H1 (cell line): ENCODE data around the gene HAND1. TPM values are rescaled to one million over a fixed set of nuclear protein-coding genes. Genes with fewer than 3 reads are reported as not detected.

ENCODE experiments used
- CTCF ChIA-PET: fragments of 300-600 bp; sonication (Branson Sonifier 250); formaldehyde crosslinking; loops from one replicate; lab custom pipeline; 2021; ENCODE audit not compliant: partially characterized antibody; lab: Charles Lee
- POLR2A ChIA-PET: fragments of 300-600 bp; sonication (Branson Sonifier 250); formaldehyde crosslinking; loops from one replicate; lab custom pipeline; 2021; ENCODE audit warnings: inconsistent platforms; ENCODE audit not compliant: partially characterized antibody; lab: Charles Lee
- DNase-seq, 2 experiments: peaks; one replicate each; pipeline versions ENCODE4 v3.0.0 to v3.0.0-alpha.2; 2010 to 2022; ENCODE audit warnings: low spot score in 2 of 2, low read depth in 1 of 2, mixed read lengths in 1 of 2
- FAIRE-seq: peaks from 2 replicates; lab custom pipeline; 2011; peaks lifted over from hg19 to GRCh38; lab: Jason Lieb, UNC
- H2AFZ ChIP-seq: 2 replicates; pipeline ENCODE4 v1.8.1; 2012; ENCODE audit warnings: low read length, inconsistent platforms
- H2AK5ac ChIP-seq: 2 replicates; pipeline ENCODE4 v1.6.1; 2013; ENCODE audit warnings: low read depth, low read length
- H2BK120ac ChIP-seq: replicated peaks from 2 replicates; pipeline ENCODE3; 2013; ENCODE audit warnings: low read depth, low read length, inconsistent platforms
- H2BK12ac ChIP-seq: 2 replicates; pipeline ENCODE4 v1.6.1; 2013; ENCODE audit warnings: low read depth, low read length
- H2BK15ac ChIP-seq: 2 replicates; pipeline ENCODE4 v1.6.1; 2013; ENCODE audit warnings: low read length
- H2BK20ac ChIP-seq: 2 replicates; pipeline ENCODE4 v1.6.1; 2013; ENCODE audit warnings: low read length
- H2BK5ac ChIP-seq: 2 replicates; pipeline ENCODE4 v1.6.1; 2013; ENCODE audit warnings: low read depth, low read length
- H3K14ac ChIP-seq: 2 replicates; pipeline ENCODE4 v1.6.1; 2013; ENCODE audit warnings: inconsistent platforms; ENCODE audit not compliant: insufficient read length
- H3K18ac ChIP-seq: 2 replicates; pipeline ENCODE4 v1.6.1; 2013; ENCODE audit warnings: low read length; ENCODE audit errors: extremely low read depth
- H3K23ac ChIP-seq: 2 replicates; pipeline ENCODE4 v1.6.1; 2013; ENCODE audit warnings: inconsistent platforms; ENCODE audit not compliant: insufficient read length
- H3K23me2 ChIP-seq: 2 replicates; pipeline ENCODE4 v1.6.1; 2013; ENCODE audit warnings: low read depth, low read length
- H3K27ac ChIP-seq: 2 replicates; pipeline ENCODE4 v1.6.1; 2011; ENCODE audit warnings: low read depth, low read length, inconsistent platforms
- H3K27me3 ChIP-seq, 4 experiments: replicated peaks in 1 of 4; 1 replicate in 1 of 4; 2 replicates in 3 of 4; pipeline versions ENCODE4 v1.6.1 to v1.8.1; 2011 to 2013; ENCODE audit warnings: low read length in 3 of 4, mild to moderate bottlenecking in 3 of 4, inconsistent platforms in 2 of 4, mixed read lengths in 2 of 4, moderate library complexity in 1 of 4; ENCODE audit not compliant: control insufficient read depth in 3 of 4, insufficient read depth in 3 of 4; ENCODE audit errors: extremely low read depth in 1 of 4
- H3K36me3 ChIP-seq, 4 experiments: 2 replicates each; pipeline versions ENCODE4 v1.6.1 to v1.8.1; 2011 to 2013; ENCODE audit warnings: mild to moderate bottlenecking in 4 of 4, low read length in 3 of 4, moderate library complexity in 2 of 4, control low read depth in 1 of 4, inconsistent platforms in 1 of 4; ENCODE audit not compliant: insufficient read depth in 4 of 4, control insufficient read depth in 2 of 4
- H3K4ac ChIP-seq: replicated peaks from 2 replicates; pipeline ENCODE3; 2013; ENCODE audit warnings: low read length, low read depth, mixed read lengths, inconsistent platforms; ENCODE audit not compliant: insufficient read length
- H3K4me1 ChIP-seq, 4 experiments: replicated peaks in 1 of 4; 1 replicate in 1 of 4; 2 replicates in 3 of 4; pipeline versions ENCODE4 v1.6.1 to v1.8.1; 2011 to 2013; ENCODE audit warnings: low read length in 3 of 4, inconsistent platforms in 2 of 4, mixed read lengths in 1 of 4; ENCODE audit not compliant: insufficient read depth in 4 of 4, control insufficient read depth in 3 of 4
- H3K4me2 ChIP-seq, 2 experiments: 2 replicates each; pipeline versions ENCODE4 v1.6.1 to v1.8.1; 2011 to 2013; ENCODE audit warnings: low read depth in 2 of 2, low read length in 2 of 2, control low read depth in 1 of 2, inconsistent platforms in 1 of 2, mild to moderate bottlenecking in 1 of 2; ENCODE audit not compliant: insufficient read depth in 1 of 2
- H3K4me3 ChIP-seq, 4 experiments: fragments of 200-600, 300-600 bp in 1 of 4; sonication (generic), shearing (Covaris generic), sonication (Bioruptor Twin) in 1 of 4; 2 replicates each; pipeline versions ENCODE4 v1.5.1 to v1.8.1; 2011 to 2016; ENCODE audit warnings: low read length in 4 of 4, low read depth in 3 of 4, control low read depth in 2 of 4, inconsistent platforms in 2 of 4, mild to moderate bottlenecking in 2 of 4, mixed read lengths in 1 of 4, moderate library complexity in 1 of 4; ENCODE audit not compliant: insufficient read depth in 2 of 4; ENCODE audit errors: extremely low read depth in 1 of 4
- H3K56ac ChIP-seq: replicated peaks from 2 replicates; pipeline ENCODE3; 2013; ENCODE audit warnings: low read depth, mild to moderate bottlenecking, mixed read lengths, low read length, inconsistent platforms; ENCODE audit not compliant: insufficient read length
- H3K79me1 ChIP-seq: 2 replicates; pipeline ENCODE4 v1.6.1; 2013; ENCODE audit warnings: low read depth, low read length, control low read depth
- H3K79me2 ChIP-seq, 2 experiments: 2 replicates each; pipeline versions ENCODE4 v1.6.1 to v1.8.1; 2012 to 2013; ENCODE audit warnings: low read length in 2 of 2, mild to moderate bottlenecking in 2 of 2, inconsistent platforms in 1 of 2; ENCODE audit not compliant: insufficient read depth in 2 of 2, control insufficient read depth in 1 of 2
- H3K9ac ChIP-seq, 4 experiments: replicated peaks in 1 of 4; 1 replicate in 1 of 4; 2 replicates in 3 of 4; pipeline versions ENCODE4 v1.6.1 to v1.8.1; 2011 to 2013; ENCODE audit warnings: low read depth in 3 of 4, low read length in 3 of 4, control low read depth in 2 of 4, mild to moderate bottlenecking in 2 of 4, moderate library complexity in 2 of 4, inconsistent platforms in 1 of 4; ENCODE audit errors: extremely low read depth in 1 of 4
- H3K9me3 ChIP-seq, 2 experiments: 2 replicates each; pipeline versions ENCODE4 v1.6.1 to v1.8.1; 2012 to 2013; ENCODE audit warnings: mild to moderate bottlenecking in 2 of 2, moderate library complexity in 2 of 2, control low read depth in 1 of 2, inconsistent platforms in 1 of 2, low read depth in 1 of 2, low read length in 1 of 2, mixed read lengths in 1 of 2; ENCODE audit not compliant: insufficient read depth in 2 of 2
- H4K20me1 ChIP-seq, 2 experiments: replicated peaks in 1 of 2; 2 replicates each; pipeline versions ENCODE3 to v1.8.1; 2011 to 2013; ENCODE audit warnings: inconsistent platforms in 2 of 2, low read length in 2 of 2, mild to moderate bottlenecking in 1 of 2; ENCODE audit not compliant: insufficient read depth in 2 of 2, control insufficient read depth in 1 of 2
- H4K5ac ChIP-seq: 2 replicates; pipeline ENCODE4 v1.6.1; 2013; ENCODE audit warnings: low read length, low read depth, mixed read lengths, inconsistent platforms; ENCODE audit not compliant: insufficient read length
- H4K8ac ChIP-seq: 2 replicates; pipeline ENCODE4 v1.8.0; 2013; ENCODE audit warnings: mild to moderate bottlenecking, moderate library complexity, low read length, inconsistent platforms; ENCODE audit not compliant: insufficient read depth; ENCODE audit errors: extremely low read depth
- H4K91ac ChIP-seq: replicated peaks from 2 replicates; pipeline ENCODE3; 2013; ENCODE audit warnings: low read length, mixed read lengths, inconsistent platforms; ENCODE audit not compliant: insufficient read length
- CBX5 ChIP-seq: fragments of 300-800, 300-1000 bp; sonication (generic); IDR thresholded peaks from 2 replicates; pipeline ENCODE4 v1.7.1; 2016; ENCODE audit warnings: antibody characterized with exemption, low read length, low read depth
- CHD2 ChIP-seq: IDR thresholded peaks from 2 replicates; pipeline ENCODE4 v1.6.1; 2012; ENCODE audit warnings: low read length, improper control_type of control experiment
- CREB1 ChIP-seq: IDR thresholded peaks from 2 replicates; pipeline ENCODE4 v1.6.1; 2012; ENCODE audit warnings: inconsistent platforms
- EZH2 ChIP-seq: fragments of 200-600 bp; sonication (generic); IDR thresholded peaks from 2 replicates; pipeline ENCODE4 v1.7.1; 2012; ENCODE audit warnings: low read depth, mild to moderate bottlenecking, moderate library complexity, low read length, inconsistent platforms; ENCODE audit not compliant: severe bottlenecking
- FOSL1 ChIP-seq: IDR thresholded peaks from 2 replicates; pipeline ENCODE4 v1.6.1; 2011; ENCODE audit warnings: mild to moderate bottlenecking, low read depth, low read length, moderate library complexity; ENCODE audit not compliant: insufficient read depth
- HDAC6 ChIP-seq: IDR thresholded peaks from one replicate; pipeline ENCODE4 v1.7.1; 2012; ENCODE audit warnings: low read depth, mild to moderate bottlenecking, inconsistent platforms, low read length, moderate library complexity
- JUN ChIP-seq: IDR thresholded peaks from 2 replicates; pipeline ENCODE4 v1.6.1; 2011; ENCODE audit warnings: low read depth, mild to moderate bottlenecking, improper control_type of control experiment, low read length
- MAX ChIP-seq: IDR thresholded peaks from 2 replicates; pipeline ENCODE4 v1.6.1; 2012; ENCODE audit warnings: inconsistent platforms
- POLR2AphosphoS5 ChIP-seq: IDR thresholded peaks from 2 replicates; pipeline ENCODE4 v1.6.1; 2011; ENCODE audit warnings: low read depth, low read length
- RBBP5 ChIP-seq: IDR thresholded peaks from 2 replicates; pipeline ENCODE4 v1.7.1; 2012; ENCODE audit warnings: low read depth, mild to moderate bottlenecking, inconsistent platforms, low read length, moderate library complexity, borderline replicate concordance
- SP2 ChIP-seq: IDR thresholded peaks from 2 replicates; pipeline ENCODE4 v1.6.1; 2012; ENCODE audit warnings: mild to moderate bottlenecking, low read length, inconsistent platforms
- WGBS, 2 experiments: shearing (Covaris generic) in 1 of 2; methylation state at CpG; one replicate each; pipeline versions ENCODE4 v1.1.6 to v1.1.7; 2013 to 2015; ENCODE audit warnings: low lambda C conversion rate in 2 of 2, mixed read lengths in 2 of 2, inconsistent platforms in 1 of 2, low coverage in 1 of 2, missing lambda C conversion rate in 1 of 2; ENCODE audit not compliant: insufficient replicate concordance in 2 of 2, insufficient coverage in 1 of 2, insufficient read length in 1 of 2; ENCODE audit errors: extremely low coverage in 1 of 2, missing lambda C conversion rate in 1 of 2; 5-methylcytosine and 5-hydroxymethylcytosine counted together
- polyA plus RNA-seq, 7 experiments: library from polyadenylated mRNA; depleted of rRNA in 3 of 7; stranded (reverse) in 5 of 7; unstranded in 2 of 7; fragments of >200 nt in 5 of 7; fragments of 200-250 nt in 2 of 7; gene quantifications; 1 replicate in 5 of 7; 2 replicates in 1 of 7; 4 replicates in 1 of 7; pipeline versions ENCODE4 v1.2.1 to v1.2.3, GENCODE V29; 2011 to 2013; ENCODE audit warnings: missing spikeins in 2 of 7, mixed read lengths in 2 of 7
- total RNA-seq: library from RNA; stranded (reverse); fragmentation: NEBNext Ultra II Directional; extraction: Animal tissue kit (Norgen Biotek cat#: 25700); gene quantifications from 2 replicates; pipeline ENCODE4 v1.2.1, GENCODE V29; 2021

HAND1 gene
- total and polyA plus RNA-seq, 2 of the 8 experiments (the other 6 are each of a cell fraction or from before 2014, with no cell fraction given): 0.06 TPM; not detected in 1

DNA sequence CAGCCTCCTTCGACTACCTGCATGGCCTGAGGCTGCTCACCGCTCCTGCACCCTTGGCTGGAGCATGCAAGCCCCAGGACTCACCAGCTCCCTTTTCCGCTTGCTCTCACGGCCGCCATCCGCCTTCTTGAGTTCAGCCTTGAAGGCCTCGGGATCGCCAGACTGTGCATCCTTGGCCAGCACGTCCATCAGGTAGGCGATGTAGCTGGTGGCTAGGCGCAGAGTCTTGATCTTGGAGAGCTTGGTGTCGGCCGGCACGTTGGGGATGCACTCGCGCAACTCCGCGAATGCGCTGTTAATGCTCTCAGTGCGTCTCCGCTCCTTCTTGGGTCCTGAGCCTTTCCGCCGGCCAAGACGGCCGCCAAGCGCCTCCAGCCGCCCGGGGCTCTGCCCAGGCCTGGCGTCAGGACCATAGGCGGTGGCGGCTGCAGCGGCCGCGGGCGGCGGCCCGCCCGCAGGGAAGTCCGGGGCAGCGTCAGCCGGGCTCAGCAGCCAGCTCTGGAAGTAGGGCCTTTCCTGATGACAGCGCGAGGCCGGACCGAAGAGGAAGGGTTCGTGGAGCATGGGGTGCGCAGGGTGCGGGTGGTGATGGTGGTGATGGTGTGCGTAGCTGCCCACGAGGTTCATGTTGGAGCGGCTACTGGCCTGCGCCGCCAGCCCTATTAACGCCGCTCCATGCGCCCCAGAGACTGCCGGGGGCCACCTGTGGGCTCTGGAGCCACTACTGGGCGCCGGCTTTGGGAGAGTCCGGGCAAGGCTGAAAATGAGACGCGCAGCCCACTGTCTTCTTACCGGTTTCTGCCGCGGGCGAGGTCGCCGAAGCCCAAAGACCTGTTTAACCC is 424 bp downstream of the HAND1 start:
- Histone ChIP-seq H3K4me1 (peaks cover 27 to 63% (median 33%) of the 10 kb centered on the region in 4 experiments), H4K20me1 (peaks cover 22 to 50% of the 10 kb centered on the region in 2 experiments), H3K36me3 (peaks cover 0 to 4% (median 0%) of the 10 kb centered on the region in 4 experiments; a peak in 1 of 8 replicates), H3K4me3 (peak overlapping the region; percentile 27 to 58 (median 38); a peak in 7 of 8 replicates), H3K18ac (no peak overlapping the region; the same call in 1 of the 2 replicates), H3K79me1 (no peaks in the 10 kb centered on the region; the same call in 1 of the 2 replicates), H2BK15ac (peak overlapping the region; percentile 18; the same call in 1 of the 2 replicates), H2BK120ac (no peak overlapping the region), H2AFZ (no peak overlapping the region), H3K4me2 (peak overlapping the region; percentile 80 to 85), H3K9me3 (no peaks in the 10 kb centered on the region), H2AK5ac (no peak overlapping the region), H4K91ac (no peak overlapping the region), H3K4ac (no peak overlapping the region), H3K27me3 (peaks cover 96 to 100% (median 99%) of the 10 kb centered on the region in 4 experiments), H2BK20ac (no peak overlapping the region), H4K5ac (no peak overlapping the region), H3K56ac (no peak overlapping the region), H3K9ac (no peak overlapping the region), H4K8ac (peak overlapping the region; percentile 45; the same call in 1 of the 2 replicates), H3K23me2 (peaks cover 10% of the 10 kb centered on the region; the same call in 1 of the 2 replicates), H2BK12ac (peak overlapping the region; percentile 77; the same call in 1 of the 2 replicates), H3K27ac (no peak overlapping the region), H2BK5ac (no peak overlapping the region), H3K23ac (no peak overlapping the region), H3K79me2 (no peaks in the 10 kb centered on the region), H3K14ac (no peak overlapping the region)
- 3% methylated on average over 68 of the region's 68 CpGs; no CpG with 5 or more reads in 1 of the 2 experiments for WGBS, 2 experiments
- DNase-seq (peak in 1 of 2 experiments; percentile 74), FAIRE-seq (no peak)
- ChIA-PET POLR2A (interaction anchor here (0.7 to 2.6 kb wide), 4 partner anchors 8 to 43 kb away, joined by 3 to 10 read pairs (median 6); no protein-coding TSS in a partner anchor), CTCF (interaction anchor here (1.0 to 5.0 kb wide), 5 partner anchors 10 to 512 kb away, joined by 3 to 33 read pairs (median 12); no protein-coding TSS in a partner anchor)
- TF ChIP-seq CREB1 (no peak), RBBP5 (no peak; the same call in 1 of the 2 replicates), CHD2 (no peak), MAX (no peak), CBX5 (no peak), SP2 (no peak), POLR2AphosphoS5 (no peak), FOSL1 (no peak), HDAC6 (no peak), JUN (no peak), EZH2 (peak; percentile 100)
